GM12875 (cell line): ENCODE data around the gene ZNF611.
"Not testable (repeated sequence)": the region's sequence is repeated elsewhere in the genome, so short reads cannot be mapped to it uniquely, and the experiment has no call there.

ENCODE experiments used
- H3K4me3 ChIP-seq: one replicate; pipeline ENCODE4 v1.5.1; 2011; ENCODE audit warnings: low read depth, low read length, control low read depth
- CTCF ChIP-seq: IDR thresholded peaks from 2 replicates; pipeline ENCODE4 v1.5.1; 2011; ENCODE audit warnings: low read depth, mild to moderate bottlenecking, control low read depth, inconsistent platforms, low read length, moderate library complexity, borderline replicate concordance; ENCODE audit not compliant: insufficient read depth

Gene ZNF611

GRCh38 chr19:52724701-52725514 is 9.9 kb downstream of the ZNF611 start:
- no peak for TF ChIP-seq CTCF

GRCh38 chr19:52723907-52724598 is 10.8 kb downstream of the ZNF611 start:
- not testable (repeated sequence) for H3K4me3 ChIP-seq

More at GRCh38 chr19:52724701-52725514, 9.9 kb downstream of the ZNF611 start:
- H3K4me3 ChIP-seq = no peak overlapping the region

- H3K4me3 ChIP-seq = no peak overlapping the region
- TF ChIP-seq CTCF = no peak
Observed at GRCh38 chr19:52722062-52723003, 12.5 kb downstream of the ZNF611 start.

GRCh38 chr19:52720541-52720940 is 14.3 kb downstream of the ZNF611 start:
- H3K4me3 ChIP-seq = not testable (repeated sequence)

GRCh38 chr19:52716522-52716921 is 18.3 kb downstream of the ZNF611 start:
- no peak overlapping the region for H3K4me3 ChIP-seq
- TF ChIP-seq CTCF = no peak

GRCh38 chr19:52715902-52716301 is 18.9 kb downstream of the ZNF611 start:
- H3K4me3 ChIP-seq = not testable (repeated sequence)

GRCh38 chr19:52715330-52715729 is 19.5 kb downstream of the ZNF611 start:
- not testable (repeated sequence) for H3K4me3 ChIP-seq

- H3K4me3 ChIP-seq = not testable (repeated sequence)
Observed at GRCh38 chr19:52713051-52713450, 21.8 kb downstream of the ZNF611 start.

GRCh38 chr19:52711661-52712060 is 23.2 kb downstream of the ZNF611 start:
- H3K4me3 ChIP-seq = not testable (repeated sequence)

GRCh38 chr19:52710538-52710937 is 24.3 kb downstream of the ZNF611 start:
- H3K4me3 ChIP-seq = no peak overlapping the region
- TF ChIP-seq CTCF = no peak

GRCh38 chr19:52705615-52706014 is 29.2 kb downstream of the ZNF611 start:
- not testable (repeated sequence) for H3K4me3 ChIP-seq
